Measurements from ENCODE around the gene LGALS1.

LGALS1 gene

GRCh38 chr22:37659066-37659896, 16.2 kb upstream of the LGALS1 start:
- Histone ChIP-seq H3K36me3 (ENCODE audit: insufficient read depth, low read length) (peaks cover 37% of the 10 kb centered on the region), H3K4me1 (ENCODE audit: insufficient read depth, low read length) (peaks cover 45% of the 10 kb centered on the region), H3K4me2 (ENCODE audit: insufficient read depth, low read length) (peak overlapping the region; percentile 97), H3K4me3 (ENCODE audit: low read depth in 1 of 2, low read length in 2 of 2) (peak overlapping the region; percentile 57 to 99), H3K9me3 (ENCODE audit: insufficient read depth, low read length, severe bottlenecking) (no peaks in the 10 kb centered on the region), H4K20me1 (ENCODE audit: insufficient read depth, low read length) (peaks cover 43% of the 10 kb centered on the region), H3K9ac (ENCODE audit: low read depth, low read length) (peak overlapping the region; percentile 92), H2AFZ (ENCODE audit: low read depth, low read length) (peak overlapping the region; percentile 77), H3K79me2 (ENCODE audit: insufficient read depth, low read length) (peaks cover 62% of the 10 kb centered on the region), H3K27ac (ENCODE audit: low read length) (peak overlapping the region; percentile 88), H3K27me3 (ENCODE audit: insufficient read depth, low read length, poor library complexity) (no peaks in the 10 kb centered on the region)
- no peak for TF ChIP-seq CTCF (IDR thresholded peaks at IDR 0.05; ENCODE audit: borderline replicate concordance, extremely low read depth, low read length, poor library complexity, severe bottlenecking)
- DNase-seq (peak; percentile 60), ATAC-seq (ENCODE audit: insufficient read depth, low read depth) (no peak)

DNA sequence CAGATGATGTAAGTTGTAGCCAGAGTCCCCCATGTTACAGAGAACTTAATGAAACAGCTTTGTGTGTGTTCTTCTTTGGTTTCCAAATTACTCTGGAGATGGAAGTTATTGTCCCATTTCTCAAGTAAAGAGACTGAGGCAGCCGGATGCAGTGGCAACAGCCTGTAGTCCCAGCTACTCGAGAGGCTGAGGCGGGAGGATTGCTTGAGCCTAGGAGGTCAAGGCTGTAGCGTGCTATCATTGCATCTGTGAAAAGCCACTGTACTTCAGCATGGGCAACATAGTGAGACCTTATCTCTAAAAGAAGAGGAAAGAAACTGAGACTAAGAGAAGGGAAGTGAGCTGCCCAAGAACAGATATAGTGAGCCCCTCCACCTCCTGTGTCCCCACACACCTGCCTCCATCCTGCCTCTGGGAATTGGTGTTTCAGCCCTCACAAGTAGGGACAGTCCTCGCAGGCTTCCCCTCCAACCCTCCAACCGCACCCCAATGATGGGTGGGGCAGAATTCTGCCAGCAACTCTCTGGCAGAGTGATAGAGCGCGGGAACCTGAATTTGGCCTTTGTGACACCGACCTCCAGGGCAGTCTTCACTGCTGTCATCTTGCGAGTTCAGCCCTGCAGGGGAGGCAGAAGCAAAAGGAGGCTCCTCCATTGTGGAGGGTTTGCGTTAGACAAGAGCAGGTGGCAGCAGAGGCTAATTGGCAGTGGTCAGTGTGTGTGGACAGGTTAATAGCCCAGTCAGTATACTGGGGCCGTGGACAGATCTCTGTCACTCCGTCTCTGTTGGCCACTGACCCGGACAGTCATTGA, 15.3 kb upstream of the LGALS1 start:
- Histone ChIP-seq H3K4me3 (ENCODE audit: low read depth in 1 of 2, low read length in 2 of 2) (peak overlapping the region; percentile 57 to 99; a peak in 3 of 4 replicates), H3K4me2 (ENCODE audit: insufficient read depth, low read length) (peak overlapping the region; percentile 97), H3K9me3 (ENCODE audit: insufficient read depth, low read length, severe bottlenecking) (no peaks in the 10 kb centered on the region), H3K27ac (ENCODE audit: low read length) (peak overlapping the region; percentile 88), H3K36me3 (ENCODE audit: insufficient read depth, low read length) (peaks cover 45% of the 10 kb centered on the region), H3K27me3 (ENCODE audit: insufficient read depth, low read length, poor library complexity) (no peaks in the 10 kb centered on the region), H4K20me1 (ENCODE audit: insufficient read depth, low read length) (peaks cover 51% of the 10 kb centered on the region), H3K9ac (ENCODE audit: low read depth, low read length) (peak overlapping the region; percentile 92), H2AFZ (ENCODE audit: low read depth, low read length) (no peak overlapping the region), H3K4me1 (ENCODE audit: insufficient read depth, low read length) (peaks cover 45% of the 10 kb centered on the region), H3K79me2 (ENCODE audit: insufficient read depth, low read length) (peaks cover 70% of the 10 kb centered on the region)
- no peak for ATAC-seq (ENCODE audit: insufficient read depth, low read depth)
- no peak for DNase-seq
- TF ChIP-seq CTCF (IDR thresholded peaks at IDR 0.05; ENCODE audit: borderline replicate concordance, extremely low read depth, low read length, poor library complexity, severe bottlenecking) = no peak

- Histone ChIP-seq H3K4me3 (ENCODE audit: low read depth in 1 of 2, low read length in 2 of 2) (peak overlapping the region in 1 of 2 experiments; percentile 99; a peak in 2 of 4 replicates), H3K36me3 (ENCODE audit: insufficient read depth, low read length) (peaks cover 51% of the 10 kb centered on the region), H3K9ac (ENCODE audit: low read depth, low read length) (peak overlapping the region; percentile 92), H2AFZ (ENCODE audit: low read depth, low read length) (no peak overlapping the region), H3K4me1 (ENCODE audit: insufficient read depth, low read length) (peaks cover 45% of the 10 kb centered on the region), H3K4me2 (ENCODE audit: insufficient read depth, low read length) (peak overlapping the region; percentile 97), H4K20me1 (ENCODE audit: insufficient read depth, low read length) (peaks cover 57% of the 10 kb centered on the region), H3K9me3 (ENCODE audit: insufficient read depth, low read length, severe bottlenecking) (no peaks in the 10 kb centered on the region), H3K27me3 (ENCODE audit: insufficient read depth, low read length, poor library complexity) (no peaks in the 10 kb centered on the region), H3K79me2 (ENCODE audit: insufficient read depth, low read length) (peaks cover 76% of the 10 kb centered on the region), H3K27ac (ENCODE audit: low read length) (peak overlapping the region; percentile 6)
- DNase-seq = no peak
- TF ChIP-seq CTCF (IDR thresholded peaks at IDR 0.05; ENCODE audit: borderline replicate concordance, extremely low read depth, low read length, poor library complexity, severe bottlenecking) (no peak), EZH2 (IDR thresholded peaks at IDR 0.05; ENCODE audit: borderline replicate concordance, low read depth, low read length, severe bottlenecking) (no peak)
- ATAC-seq (ENCODE audit: insufficient read depth, low read depth) = no peak
These were observed 14.8 kb upstream of the LGALS1 start for GRCh38 chr22:37660709-37661045.
